HG03280 (cell line): ENCODE data around the gene MRPL46.
"Not testable (repeated sequence)": the region's sequence is repeated elsewhere in the genome, so short reads cannot be mapped to it uniquely, and the experiment has no call there.

Experiments
- ATAC-seq: cut with Tn5 transposase; IDR thresholded peaks from one replicate; pipeline ENCODE4 v1.9.1; 2021; ENCODE audit warnings: mild to moderate bottlenecking, moderate library complexity; ENCODE audit not compliant: unreplicated experiment

MRPL46 gene

DNA sequence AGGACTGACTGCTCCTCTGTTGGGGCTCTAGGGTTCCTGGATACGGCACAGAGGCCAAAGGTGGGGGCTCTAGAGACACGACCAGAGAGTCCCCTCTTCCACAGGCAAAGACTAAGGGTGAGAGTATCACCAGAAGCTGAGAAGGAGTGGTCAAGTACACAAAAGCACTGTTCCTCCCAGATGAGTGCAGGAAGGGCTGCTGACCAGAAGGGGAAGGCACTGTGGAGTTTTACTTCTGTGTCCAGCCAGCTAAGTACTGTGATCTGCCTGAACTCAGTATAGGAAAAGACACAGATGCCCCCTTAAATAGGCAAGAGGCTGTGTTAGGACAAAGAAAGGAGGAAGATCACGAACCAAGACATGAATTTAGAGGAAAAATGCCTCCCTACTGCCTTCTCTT lies 12.0 kb upstream of the MRPL46 start:
- no peak for ATAC-seq

DNA sequence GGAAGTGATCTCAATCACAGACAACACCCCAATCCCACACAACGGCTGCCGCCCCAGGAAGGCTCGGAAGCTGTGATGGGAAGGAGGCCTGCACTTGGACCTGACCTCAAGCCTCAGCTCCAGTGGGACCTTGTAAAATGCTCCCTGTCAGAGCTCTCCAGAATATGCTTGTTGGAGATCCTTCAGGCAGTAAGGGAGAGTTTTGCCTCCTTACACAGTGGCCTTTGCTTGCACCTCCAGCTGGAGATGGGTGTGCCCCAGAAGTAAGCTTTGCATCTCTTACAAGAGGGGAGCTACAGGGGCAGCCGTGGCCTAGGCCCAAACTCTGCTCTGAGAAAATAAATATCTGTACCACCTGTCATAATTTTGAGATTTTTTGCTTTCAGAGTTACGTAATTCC lies 10.7 kb upstream of the MRPL46 start:
- ATAC-seq: no peak

DNA sequence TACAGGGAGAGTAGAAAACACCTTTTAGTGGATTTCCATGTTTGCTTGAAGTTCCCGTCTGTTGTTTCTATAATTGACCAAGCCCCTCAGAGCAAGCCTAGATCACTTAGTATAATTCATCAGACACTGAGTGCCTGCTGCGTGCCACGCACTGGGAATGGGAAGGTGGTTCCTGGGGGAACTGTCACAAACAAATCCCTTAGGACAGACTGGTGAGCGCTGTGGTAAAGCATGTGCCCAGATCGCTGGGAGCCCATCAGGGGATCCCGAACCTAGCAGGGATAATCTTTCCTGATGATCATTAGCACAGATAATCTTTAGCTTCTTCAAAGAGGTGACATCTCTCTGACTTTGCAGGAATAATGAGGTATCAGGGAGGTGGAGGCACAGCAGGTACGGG lies 9.9 kb upstream of the MRPL46 start:
- ATAC-seq: no peak

GRCh38 chr15:88476635-88477060 lies 9.5 kb upstream of the MRPL46 start:
- no peak for ATAC-seq

- ATAC-seq: not testable (repeated sequence)
Measured at GRCh38 chr15:88473661-88474293, 6.6 kb upstream of the MRPL46 start.

DNA sequence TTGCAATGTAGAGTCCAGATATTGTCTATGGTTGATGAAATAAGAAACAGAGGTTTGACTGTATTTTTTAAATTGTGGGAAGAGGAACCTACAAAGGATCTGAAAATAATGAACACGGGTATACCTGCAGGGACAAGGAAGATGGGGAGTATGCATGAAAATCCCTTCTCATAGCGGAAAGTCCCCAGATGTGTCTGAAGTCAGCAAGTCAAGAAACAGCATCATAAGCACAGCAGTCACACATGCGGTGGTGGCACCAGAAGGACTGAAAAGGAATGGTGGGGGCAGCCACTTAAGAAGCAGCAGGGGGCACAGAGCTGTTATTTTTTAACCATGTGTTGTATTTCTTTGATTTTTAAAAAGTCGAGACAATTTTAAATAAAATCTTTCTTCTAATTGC lies 5.0 kb upstream of the MRPL46 start:
- no peak for ATAC-seq

DNA sequence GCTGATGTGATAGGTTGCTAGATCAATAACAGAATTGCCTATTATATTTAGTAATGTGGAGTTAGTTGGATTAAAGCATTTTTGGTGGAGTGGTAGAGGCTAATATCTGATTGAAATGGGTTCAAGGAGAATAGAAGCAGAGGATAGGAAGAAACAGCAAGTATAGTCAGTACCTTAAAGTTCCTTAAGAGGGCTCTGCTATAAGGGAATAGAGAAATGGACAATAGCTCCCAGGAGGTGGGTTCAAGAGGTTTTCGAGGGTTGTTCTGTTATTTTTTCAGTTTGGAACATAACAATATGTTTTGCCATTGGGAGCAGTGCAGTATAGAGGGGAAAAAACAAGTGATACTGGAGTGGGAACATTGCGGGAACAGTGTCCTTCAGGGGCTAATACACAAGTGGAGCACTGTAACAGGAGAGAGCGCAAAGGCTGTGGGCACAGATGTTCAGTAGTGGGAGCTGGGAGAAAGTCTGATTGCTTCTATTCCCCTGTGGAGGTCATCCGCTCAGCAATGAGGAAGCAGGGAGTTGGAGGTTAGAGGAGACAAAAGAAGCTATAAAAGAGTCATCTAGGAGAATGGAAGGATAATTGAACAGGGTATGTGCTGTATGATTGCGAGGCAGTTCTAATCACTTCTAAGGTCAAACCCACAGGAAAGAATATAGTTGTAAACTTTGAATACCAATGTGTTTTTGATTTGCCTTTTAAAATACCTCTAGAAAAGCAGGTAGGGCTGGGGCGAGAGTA lies 3.6 kb upstream of the MRPL46 start:
- ATAC-seq: no peak

GRCh38 chr15:88469321-88469720 lies 2.1 kb upstream of the MRPL46 start:
- no peak for ATAC-seq

GRCh38 chr15:88468721-88469120 lies 1.5 kb upstream of the MRPL46 start:
- not testable (repeated sequence) for ATAC-seq

DNA sequence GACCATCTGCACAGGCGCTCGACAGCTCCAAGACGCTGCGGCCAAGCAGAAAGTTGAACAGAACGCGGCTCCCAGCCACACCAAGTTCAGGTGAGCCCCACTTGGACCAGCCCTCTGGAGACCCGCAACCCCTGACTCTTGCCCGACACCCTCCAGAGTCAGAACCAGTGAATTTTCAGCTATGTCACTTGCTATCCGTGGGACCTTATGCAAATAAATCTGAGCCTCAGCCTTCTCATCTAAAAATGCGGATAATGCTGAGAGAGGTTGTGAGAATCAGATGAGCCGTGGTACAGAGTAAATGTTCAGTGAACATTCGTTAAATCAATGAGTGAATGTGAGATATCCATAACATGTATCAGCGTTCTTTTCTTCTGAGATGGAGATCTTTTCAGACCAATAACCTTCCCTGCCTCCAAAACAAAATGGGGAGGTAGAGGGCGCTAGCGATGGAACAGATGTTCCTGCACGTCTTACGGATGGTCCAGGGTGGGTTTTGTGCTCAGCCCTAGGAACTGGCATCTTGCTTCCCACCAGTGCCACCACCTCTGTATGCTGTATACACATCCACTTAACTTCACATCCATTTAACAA lies 844 bp upstream of the MRPL46 start:
- peak; percentile 18 for ATAC-seq

DNA sequence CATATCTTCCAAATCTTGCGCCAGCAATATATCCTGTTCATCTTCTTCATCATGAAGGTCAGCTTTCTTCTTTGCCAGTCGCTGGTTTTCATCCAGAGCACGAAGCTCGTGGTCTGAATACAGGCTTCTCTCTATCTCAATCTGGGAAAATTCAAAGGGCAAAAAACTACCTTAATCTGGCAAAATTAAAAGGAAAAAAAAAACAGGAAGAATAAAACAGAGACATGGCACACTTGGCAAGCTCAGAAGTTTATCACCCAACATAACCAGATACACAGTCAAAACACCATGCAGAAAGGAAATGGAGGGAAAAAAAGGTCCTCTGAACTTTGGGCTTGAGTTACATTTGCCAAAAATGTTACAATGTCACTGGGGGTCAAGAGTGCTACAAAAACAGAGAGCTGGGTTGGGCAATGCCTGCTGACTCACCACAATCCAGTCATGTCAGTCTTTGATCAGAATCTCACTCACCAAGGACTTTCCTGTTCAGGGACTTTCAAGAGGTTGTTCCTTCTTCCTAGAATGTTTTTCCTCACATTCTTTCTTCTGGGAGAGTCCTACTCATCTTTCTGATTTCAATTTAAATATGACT lies 1.5 kb downstream of the MRPL46 start:
- no peak for ATAC-seq

- no peak for ATAC-seq
Measured at GRCh38 chr15:88463870-88464532, 3.2 kb downstream of the MRPL46 start.

- no peak for ATAC-seq
Measured at GRCh38 chr15:88456733-88457132, 10.5 kb downstream of the MRPL46 start.

- peak; percentile 90 for ATAC-seq
Measured at GRCh38 chr15:88454867-88455810, 12.0 kb downstream of the MRPL46 start.

DNA sequence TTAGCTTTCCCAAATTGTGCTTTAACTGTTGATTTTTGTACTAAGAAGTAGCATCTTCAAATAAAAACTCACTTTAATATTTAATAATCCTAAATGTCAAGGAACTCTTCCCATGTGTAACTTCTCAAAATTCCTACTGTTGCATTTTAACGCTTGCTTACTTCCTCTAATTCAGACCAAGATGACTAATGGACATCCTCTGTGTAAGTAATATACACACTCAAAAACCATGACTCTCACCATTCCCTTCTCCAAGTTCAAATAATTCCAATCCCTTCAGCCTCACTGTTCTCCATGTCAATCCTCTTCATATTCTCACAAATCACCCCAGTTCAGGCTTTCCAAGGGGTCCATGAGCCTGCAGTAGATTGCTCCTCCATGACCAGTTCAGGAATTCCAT lies 13.0 kb downstream of the MRPL46 start:
- no peak for ATAC-seq

DNA sequence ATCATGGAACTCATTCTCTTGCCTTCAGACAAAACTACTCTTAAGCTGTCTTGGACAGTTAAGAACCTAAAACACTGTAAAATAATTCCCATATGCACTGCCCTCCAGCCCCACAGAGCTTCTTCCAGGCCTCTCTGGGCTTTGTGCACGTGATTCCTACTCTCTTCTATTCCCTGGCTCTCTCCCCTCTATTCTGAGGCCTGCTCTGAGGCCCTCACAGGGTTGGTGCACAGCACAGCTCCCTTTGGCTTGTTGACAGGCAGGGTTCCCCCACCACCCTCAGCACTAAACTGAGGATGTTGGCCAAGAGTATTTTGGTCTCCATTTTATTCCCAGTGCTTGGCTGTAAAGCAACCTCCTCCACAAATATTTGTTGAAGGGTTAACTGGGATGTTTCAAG lies 13.5 kb downstream of the MRPL46 start:
- ATAC-seq: no peak

- peak; percentile 49 for ATAC-seq
Measured at GRCh38 chr15:88450125-88450798, 16.9 kb downstream of the MRPL46 start.

- no peak for ATAC-seq
Measured at GRCh38 chr15:88449581-88449980, 17.6 kb downstream of the MRPL46 start.

- ATAC-seq: no peak
Measured at GRCh38 chr15:88448991-88449461, 18.2 kb downstream of the MRPL46 start.
